Activated CD4-positive, CD25-positive, alpha-beta regulatory T cell treated with anti-CD3 and anti-CD28 coated beads, Interleukin-2, amount 50 U/mL, for 16 hours (primary cell): Measurements from ENCODE around the gene VGF.
A peak's percentile ranks its signal among the peaks of the same experiment; 100 is the strongest.

Source experiments
- DNase-seq: peaks from one replicate; pipeline ENCODE4 v3.0.0-alpha.2; 2020; ENCODE audit warnings: low read depth, low spot score

Gene VGF

DNA sequence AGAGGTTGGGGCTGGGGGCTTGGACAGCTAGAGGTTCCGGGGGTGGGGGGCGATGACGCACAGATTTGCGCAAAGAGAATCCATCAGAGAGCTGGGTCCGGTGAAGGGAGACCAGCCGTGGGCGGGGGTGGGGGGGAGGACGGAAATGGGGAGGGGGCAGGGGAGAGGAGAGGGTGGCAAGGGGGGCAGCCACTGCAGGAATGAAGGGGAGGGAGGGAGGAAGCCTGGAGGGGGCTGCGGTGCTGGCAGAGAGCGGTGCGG is 1.2 kb upstream of the VGF start:
- DNase-seq: no peak

DNA sequence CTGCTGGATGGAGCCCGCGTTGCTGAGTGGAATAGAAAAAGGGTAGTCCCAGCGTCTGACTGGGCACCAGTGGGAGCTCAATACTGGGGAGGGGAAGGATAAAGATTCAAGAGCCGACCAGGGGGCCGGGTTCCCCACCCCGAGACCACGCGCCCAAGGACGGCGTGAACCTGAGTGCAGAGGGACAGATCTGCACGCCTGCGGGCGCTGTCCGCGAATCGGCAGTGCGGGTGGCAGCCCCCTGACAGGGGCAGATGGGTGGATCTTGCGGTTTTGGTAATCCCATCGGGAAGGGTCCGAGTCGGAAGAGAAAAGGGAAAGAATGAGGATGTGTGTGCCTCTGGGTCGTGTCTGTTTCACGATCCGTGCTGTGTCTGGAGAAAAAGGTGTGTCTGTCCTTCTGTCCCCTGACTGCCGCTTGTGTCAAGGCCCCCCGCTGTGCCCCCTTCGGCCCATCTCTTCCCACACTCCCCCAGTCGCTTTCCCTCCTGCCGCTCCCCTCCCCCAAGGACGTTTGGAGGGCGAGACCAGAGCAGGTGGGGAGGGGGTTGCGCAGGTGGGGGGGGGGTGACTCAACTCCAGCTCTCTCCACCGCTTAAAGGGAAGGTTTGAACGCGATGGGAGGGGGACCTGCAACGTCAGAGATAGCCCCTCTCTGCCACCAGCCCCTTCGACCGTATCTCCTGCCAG is 734 bp upstream of the VGF start:
- DNase-seq: no peak

DNA sequence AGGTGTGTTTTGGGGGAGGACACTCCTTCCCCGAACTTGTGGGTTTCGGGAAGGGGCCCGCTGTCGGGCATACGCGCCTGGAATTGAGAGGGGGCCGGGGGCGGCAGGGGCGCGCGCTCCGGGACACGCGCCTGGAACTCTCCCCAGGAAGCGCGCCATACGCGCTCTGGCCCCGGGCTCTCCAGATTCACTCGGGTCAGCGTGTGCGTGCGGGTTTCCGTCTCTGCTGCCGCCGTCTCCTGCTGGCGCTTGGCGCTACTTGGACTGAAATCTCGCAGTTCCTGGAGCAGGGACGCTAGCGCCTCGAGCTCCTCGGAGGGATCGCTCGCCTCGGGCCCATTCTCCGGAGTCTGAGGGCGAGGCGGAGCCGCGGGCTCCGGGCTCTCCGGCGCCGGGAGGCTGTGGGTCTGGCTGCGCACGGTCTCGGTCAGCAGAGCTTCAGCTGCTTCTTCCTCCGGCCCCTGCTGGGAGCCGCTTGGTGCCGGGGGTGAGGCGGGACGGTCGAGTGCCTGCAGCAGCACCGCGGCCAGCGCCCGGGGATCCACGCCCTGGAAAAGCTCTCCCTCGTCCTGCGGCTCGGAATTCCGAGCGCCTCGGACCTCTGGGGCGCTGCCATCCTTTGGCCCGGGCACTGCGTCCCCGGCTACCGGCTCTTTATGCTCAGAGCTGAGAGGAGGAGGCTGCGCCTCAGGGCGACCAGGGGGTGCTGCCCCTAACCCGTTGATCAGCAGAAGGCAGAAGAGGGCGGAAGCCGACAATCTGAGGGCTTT is 1.1 kb downstream of the VGF start:
- no peak for DNase-seq

DNA sequence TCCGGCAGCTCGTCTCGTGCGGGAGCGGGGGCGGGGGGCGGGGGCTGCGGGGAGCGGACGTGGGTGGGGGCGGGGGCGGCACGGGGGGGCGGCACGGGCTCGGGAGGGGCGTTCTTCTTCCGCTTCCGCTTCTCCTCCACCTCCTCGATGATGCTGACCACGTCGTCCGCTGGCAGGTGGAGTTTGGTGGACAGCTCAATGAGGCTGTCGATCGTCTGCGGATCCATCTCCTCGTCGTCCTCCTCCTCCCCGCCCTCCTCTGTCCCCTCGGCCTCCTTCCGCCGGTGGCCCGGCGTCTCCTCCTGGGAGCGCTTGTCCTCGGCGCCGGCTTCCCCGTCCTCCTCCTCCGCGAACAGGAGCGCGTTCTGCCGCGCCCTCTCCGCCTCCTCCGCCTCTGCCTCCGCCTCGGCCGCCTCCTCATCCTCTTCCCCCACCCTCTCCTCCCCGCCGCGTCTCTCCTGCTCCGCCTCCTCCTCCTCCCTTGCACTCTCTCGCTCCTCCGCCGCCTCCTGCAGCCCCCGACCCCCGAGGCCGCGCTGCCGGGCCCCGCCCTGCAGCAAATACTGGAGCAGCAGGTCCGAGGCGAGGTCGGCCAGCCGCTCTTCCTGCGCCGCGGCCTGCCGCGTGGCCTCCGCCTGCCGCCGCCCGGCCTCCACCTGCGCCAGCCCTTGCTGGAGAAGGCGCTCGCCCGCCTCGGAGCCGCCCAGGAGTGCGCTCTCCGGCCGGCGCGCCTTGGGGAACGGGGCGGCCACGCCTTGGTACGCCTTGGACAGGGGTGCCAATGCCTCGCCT is 1.9 kb downstream of the VGF start:
- no peak for DNase-seq

DNA sequence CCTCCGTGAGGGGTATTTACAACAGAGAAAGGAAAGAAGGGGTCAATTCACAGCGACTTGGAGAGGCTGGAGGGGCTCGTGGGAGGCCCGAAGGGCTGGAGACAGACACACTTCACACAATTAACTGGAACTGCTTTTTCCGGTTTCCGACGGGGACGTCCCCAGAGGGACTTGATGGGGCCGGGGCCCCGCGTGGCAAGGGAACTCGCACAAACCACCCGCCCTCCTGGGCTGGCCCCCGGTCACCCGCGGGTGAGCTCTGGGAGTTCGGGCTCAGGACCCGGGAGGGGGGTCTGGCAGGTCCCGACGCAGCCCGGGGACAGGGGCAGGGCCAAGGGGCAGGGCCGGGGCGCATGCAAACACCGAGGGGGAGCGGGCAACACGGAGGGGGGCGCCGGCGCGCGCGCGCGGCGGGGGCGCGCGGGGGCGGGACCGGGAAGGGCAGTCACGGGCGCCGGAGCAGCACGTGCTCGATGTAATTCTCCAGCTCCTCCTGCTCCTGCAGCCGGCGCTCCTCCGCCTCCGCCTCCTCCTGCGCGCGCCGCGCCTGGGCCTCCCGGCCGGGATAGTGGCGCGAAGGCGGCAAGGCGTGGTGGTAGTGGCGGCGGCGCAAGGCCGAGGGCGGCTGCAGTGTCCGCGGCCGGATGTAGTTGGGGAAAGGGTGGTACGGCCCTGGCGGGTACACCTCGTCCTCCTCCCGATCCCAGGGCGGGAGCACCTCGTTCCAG is 2.7 kb downstream of the VGF start:
- DNase-seq: no peak

DNA sequence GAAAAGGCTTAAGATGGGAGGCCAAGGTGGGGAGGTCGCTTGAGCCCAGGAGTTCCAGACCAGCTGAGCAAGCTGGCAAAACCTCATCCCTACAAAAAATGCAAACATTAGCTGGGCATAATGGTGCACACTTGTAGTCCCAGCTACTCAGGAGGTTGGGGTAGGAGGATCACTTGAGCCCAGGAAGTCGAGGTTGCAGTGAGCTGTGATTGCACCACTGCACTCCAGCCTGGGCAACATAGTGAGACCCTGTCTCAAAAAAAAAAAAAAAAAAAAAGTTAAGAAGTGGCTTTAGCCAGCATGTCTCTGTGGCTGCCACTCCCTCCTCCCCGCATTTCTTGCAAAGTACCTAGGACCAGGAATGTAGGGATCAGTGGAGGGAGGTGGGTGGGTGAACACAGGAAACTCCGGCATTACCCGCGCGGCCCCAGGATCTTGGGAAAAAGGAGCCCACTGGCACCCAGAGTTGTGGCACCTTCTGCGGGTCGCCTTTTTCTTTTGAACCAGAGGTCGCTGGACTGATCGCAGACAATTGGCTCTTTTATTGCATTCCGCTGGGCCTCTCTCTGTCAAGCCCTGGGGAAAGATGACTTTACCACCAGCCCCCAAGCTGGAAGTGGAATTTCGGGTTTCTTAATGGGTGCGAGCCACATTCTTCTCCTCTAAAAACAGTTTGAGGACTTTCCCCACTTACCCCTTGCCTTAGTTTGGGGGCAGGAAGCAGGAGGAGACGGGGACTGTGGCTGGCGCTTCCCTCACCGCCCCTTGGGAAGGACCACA is 3.5 kb downstream of the VGF start:
- DNase-seq: no peak

DNA sequence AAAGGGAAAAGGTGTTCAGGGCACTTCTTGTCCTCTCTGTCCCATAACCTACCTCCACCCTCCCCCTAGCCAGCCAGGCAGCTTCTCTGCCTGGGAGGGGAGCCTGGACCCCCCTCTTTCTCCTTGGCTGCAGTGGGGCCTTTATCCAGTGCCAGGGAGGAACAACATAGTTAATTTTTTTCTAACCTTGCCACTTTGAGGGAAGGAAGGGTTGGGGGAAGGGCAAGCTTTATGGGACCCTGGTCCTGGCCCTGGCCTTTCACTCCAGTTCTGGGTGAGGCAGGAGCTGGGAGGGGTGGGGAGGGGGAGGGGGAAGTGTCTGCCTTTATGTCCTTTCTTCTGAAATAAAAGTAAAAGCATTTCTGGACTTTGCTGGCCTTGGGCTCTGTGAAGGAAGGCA is 4.5 kb downstream of the VGF start:
- DNase-seq: no peak

DNA sequence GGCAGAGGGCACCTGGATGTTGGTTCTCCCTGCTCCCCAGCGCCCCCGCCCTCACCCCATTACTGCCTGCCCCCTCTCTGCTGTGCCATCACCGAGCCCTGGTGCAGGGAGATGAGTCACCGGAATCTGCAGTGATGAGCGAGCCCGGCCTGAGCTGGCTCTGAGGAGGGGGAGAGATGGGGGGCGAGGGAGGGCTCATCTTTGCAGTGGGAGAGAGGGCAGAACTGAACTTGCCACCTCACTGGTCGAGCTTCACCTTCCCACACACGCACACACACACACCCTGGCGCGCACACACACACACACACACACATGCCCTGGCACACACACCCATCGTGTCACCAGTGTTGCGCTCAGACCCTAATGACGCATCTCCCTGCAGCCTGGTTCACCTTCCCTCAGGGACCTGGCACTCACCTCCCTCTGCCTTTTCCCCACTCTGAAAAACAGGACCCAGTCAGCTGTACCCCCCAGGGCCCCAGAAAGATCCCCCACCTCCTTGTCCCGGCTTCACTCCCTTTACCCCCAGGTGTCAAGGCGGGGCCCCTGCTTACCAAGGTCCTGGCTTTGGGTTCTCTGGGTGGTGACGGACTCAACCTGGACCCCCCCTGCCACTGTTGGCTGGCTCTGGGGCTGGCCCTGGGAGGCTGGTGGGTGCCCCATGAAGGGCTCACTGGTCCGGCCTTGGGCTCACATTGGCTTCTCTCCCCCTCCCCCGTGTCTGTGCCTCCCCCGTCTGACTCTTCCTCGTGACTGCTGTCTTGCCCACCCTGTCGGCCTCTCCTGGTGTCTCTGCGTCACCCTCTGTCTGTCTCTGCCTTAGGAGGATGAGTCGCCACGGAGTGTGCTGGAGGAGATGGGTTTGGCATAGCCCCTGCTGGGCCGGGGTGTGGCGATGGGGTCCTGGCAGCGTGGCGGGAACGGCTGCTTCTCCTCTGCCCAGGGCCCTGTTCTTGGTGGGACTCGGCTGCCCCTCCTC is 5.4 kb downstream of the VGF start:
- no peak for DNase-seq

DNA sequence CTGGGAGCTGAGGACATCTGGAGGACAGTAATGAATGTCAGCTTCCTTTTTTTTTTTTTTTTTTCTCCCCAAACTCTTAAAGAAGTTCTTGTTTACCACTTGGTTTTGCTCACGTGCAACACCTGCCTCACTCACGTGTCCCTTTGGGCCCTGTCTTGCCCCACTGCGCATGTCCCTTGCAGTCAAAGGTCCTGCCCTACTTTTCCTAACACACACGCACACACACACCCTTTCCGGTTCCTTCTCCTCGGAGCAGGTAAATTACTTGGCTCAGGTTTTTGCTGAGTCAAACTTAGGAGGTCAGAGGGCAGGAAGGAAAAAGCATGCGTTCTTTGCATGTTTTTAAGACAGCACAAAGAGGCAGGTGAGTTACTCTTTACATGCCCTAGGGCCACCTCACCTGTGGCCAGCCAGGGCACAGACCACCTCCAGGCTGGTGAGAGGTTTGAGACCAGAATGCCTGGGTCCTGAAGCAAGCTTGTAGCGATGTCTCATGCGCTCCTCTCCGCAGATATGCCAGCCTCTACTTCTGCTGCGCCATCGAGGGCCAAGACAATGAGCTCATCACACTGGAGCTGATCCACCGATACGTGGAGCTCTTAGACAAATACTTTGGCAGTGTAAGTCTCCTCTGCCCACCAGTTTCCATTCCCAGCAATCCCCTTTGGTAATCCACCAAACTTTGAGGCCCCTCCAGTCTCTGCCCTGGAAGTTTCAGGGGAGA is 8.3 kb downstream of the VGF start:
- no peak for DNase-seq

DNA sequence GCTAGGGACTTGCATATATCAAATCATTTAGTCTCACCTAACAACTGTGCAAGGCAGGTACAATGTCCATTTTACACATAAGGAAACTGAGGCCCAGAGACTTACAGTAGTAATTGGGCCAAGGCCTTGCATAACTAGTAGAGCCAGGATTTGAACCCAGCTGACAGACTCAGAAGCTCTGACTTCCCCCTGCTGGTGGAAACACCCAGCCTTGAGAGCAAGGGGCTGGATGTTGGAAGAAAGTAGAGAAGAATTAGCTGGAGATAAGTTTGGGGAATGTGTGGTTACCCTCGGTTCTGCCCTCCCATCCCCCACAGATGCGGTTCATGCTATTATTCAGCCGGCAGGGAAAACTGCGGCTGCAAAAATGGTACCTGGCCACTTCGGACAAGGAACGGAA is 9.1 kb downstream of the VGF start:
- no peak for DNase-seq

DNA sequence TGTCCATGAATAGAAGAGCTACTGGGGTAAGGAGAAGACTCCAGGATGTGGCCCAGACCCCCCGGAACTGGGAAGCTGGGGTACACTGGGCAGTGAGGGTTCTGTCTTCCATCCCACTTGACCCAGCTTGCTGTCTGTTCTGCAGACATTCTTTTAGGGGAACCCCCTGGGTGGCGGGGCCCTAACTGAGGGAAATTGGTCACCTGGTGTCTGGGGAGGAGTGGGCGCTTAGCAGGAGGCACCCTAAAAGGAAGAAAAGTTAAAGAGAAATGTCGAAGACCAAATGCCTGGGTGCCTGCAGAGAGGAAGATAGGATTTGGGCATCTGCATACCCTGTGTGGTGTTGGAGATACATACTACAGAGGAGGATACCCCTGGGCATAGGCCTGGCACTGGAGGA is 10.1 kb downstream of the VGF start:
- DNase-seq: no peak

DNA sequence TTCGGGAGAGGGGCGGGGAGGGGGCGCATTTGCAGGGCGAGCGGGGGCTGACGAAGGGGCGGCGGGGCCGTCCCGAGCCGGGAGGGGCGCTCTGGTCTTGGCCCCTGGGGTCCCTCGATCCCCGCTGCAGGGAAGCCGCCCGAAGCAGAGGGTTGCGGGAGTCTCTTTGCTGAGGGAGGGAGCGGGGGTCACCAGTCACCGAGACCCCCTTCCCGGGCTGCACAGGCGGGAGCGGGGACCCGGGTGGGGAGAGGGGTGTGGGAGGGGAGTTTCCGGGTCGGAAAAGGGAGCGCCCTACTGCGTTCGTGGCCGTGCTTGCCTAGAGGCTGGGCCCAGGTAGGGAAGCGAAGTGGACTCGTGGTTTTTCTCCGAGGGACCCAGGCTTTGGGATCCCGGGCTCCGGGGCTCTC is 10.7 kb downstream of the VGF start:
- no peak for DNase-seq

DNA sequence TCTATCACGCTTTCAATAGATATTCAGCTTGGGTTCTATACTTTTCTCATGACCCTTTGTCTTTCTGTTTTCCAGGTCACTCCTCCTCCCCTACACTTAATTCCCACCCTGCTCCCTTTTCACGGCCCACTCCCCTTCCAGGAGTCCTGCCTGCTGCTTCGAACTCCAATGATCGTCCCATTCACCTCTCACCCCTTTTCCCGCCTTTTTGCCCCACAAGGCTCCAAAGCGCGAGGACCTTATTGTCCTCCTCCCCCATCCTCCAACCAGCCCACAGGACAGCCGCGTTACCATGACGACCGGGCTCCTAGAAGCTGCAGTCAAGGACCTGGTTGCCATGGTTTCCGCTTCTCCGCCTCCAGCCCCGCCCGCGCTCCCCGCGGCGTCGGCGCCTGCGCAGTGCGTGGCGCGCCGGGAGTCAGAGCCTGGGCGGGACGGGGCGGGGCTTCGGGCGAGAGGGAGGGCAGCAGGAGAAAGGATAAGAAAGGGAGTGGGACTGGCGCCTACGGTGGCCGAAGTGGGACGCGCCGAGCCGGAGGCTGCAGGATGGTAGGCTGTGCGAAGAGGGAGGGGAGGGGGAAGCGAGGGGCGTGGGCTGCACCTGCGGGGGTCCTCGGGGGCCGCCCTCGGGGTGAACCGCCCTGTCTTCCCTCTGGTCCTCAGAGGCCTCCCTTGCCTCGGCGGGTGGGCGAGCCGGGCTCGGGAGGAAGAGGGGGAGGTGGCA is 11.2 kb downstream of the VGF start, which contains the start of gene AP1S1:
AP1S1 (plus strand) TSS at position 508 of the 724 bp plus-strand sequence; CDS start at position 547, 39 bp downstream.
- DNase-seq: peak; percentile 77

DNA sequence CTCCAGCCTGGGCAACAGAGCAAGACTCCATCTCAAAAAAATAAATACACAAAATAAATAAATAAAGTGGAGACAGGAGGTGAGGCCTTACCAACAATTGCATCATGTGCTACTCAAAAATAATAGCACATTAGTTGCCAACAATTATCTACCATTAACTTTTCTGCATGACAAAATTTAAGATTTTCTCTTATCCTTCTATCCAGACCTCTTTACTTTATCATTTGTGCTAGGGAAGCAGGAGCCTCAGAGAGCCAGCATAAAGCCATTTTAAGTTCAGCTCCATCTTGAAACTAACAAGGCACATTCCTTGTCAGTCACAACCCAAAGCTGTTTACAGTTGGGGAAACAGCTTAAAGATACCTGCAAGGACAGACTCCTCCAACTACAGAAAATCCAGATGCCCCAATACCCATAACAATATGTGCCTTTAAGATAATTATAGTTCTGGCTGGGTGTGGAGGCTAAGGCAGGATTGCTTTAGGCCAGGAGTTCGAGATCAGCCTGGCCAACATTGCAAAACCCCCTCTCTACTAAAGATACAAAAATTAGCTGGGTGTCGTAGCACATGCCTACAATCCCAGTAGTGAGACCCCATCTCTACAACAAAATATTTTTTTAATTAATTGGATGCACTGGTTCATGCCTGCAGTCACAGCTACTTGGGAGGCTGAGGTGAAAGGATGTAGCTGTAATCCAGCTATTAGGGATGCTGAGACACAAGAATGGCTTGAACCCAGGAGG is 13.3 kb downstream of the VGF start:
- no peak for DNase-seq

DNA sequence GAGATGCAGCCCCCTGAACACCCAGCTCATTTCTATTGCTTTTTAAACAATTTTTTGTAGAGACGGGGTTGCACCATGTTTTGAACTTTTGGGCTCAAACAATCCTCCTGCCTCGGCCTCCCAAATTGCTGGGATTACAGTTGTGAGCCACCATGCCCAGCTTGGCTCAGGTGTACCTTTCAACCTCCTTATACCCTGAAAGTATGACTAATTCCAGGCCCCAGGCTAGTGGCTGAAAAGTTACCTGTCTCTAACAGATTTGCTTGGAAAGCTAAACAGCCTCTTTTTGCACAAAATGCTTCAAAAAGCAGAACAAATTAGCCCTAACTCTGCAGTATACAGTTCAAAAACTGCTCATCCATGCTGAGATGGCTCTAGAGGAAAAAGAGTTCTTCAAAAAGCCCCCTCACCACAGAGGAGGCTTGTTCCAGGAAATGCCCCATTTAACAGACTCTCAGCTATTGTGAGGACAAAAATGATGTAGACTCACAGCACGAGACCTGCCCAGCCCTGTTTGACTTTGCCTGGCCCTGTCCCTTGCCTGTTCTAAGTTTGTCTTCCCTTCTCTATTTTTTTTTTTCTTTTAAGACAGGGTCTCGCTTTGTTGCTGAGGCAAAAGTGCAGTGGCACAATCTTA is 24.5 kb downstream of the VGF start:
- DNase-seq: no peak

DNA sequence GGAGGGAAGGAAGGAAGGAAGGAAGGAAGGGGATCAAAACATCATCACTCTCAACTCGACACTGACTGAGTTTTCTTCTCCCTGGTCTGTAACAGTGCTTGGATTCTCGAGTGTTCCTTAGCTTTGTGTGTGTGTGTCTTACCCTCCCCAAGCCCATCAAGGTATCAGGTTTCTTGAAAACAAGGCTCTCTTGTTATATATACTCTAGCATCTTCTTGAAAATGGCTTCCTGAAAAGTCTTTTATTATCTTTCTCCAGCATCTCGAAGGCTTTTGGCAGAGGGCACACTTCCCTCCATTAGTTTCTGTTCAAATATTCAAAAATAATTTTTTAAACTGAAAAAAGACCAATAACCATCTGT is 25.1 kb downstream of the VGF start:
- no peak for DNase-seq

DNA sequence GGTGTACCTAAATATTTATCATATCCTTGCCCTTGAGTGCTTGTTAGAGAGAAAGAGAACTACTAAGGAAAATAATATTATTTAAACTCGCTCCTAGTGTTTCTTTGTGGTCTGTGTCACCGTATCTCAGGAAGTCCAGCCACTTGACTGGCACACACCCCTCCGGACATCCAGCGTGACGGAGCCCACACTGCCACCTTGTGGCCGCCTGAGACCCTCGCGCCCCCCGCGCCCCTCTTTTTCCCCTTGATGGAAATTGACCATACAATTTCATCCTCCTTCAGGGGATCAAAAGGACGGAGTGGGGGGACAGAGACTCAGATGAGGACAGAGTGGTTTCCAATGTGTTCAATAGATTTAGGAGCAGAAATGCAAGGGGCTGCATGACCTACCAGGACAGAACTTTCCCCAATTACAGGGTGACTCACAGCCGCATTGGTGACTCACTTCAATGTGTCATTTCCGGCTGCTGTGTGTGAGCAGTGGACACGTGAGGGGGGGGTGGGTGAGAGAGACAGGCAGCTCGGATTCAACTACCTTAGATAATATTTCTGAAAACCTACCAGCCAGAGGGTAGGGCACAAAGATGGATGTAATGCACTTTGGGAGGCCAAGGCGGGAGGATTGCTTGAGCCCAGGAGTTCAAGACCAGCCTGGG is 27.0 kb downstream of the VGF start:
- DNase-seq: peak; percentile 66
